HepG2 (cell line): ENCODE results near the gene ZNF157. TPM values are rescaled to one million over a fixed set of nuclear protein-coding genes. Genes with fewer than 3 reads are reported as not detected.

ENCODE experiments used
- ATAC-seq: fragments of 200-7000 bp; cut with Tn5 transposase; 3 replicates; pipeline ENCODE4 v1.9.1; 2020; ENCODE audit warnings: mild to moderate bottlenecking, moderate library complexity
- BruUV-seq: library from RNA; stranded (reverse); fragments of 400-500 nt; replicated peaks from 2 replicates; lab custom pipeline; 2021; lab: Mats Ljungman, UMichigan
- CTCF ChIA-PET: fragments of 300-600 bp; formaldehyde crosslinking; extraction: SDS; loops from one replicate; lab custom pipeline; 2021; ENCODE audit warnings: low total read pairs, inconsistent platforms, low intra/inter-chr PET ratio; lab: Yijun Ruan, JAX
- POLR2A ChIA-PET: fragments of 350-600 bp; sonication (Branson Sonifier 250); formaldehyde crosslinking; loops from one replicate; lab custom pipeline; 2020; ENCODE audit warnings: antibody characterized with exemption, inconsistent platforms; lab: Yijun Ruan, JAX
- DNase-seq: peaks from one replicate; pipeline ENCODE4 v3.0.0-alpha.2; 2015; ENCODE audit warnings: low spot score
- FAIRE-seq: peaks from 3 replicates; lab custom pipeline; 2011; peaks lifted over from hg19 to GRCh38; lab: Jason Lieb, UNC
- H2AFZ ChIP-seq: one replicate; pipeline ENCODE4 v1.6.1; 2011; ENCODE audit warnings: low read length, inconsistent platforms
- H3K27ac ChIP-seq: fragments of 300-600 bp; 3 replicates; pipeline ENCODE4 v1.8.0; 2011; ENCODE audit warnings: mixed run types, mild to moderate bottlenecking, mixed read lengths, low read length, inconsistent platforms; ENCODE audit not compliant: insufficient read depth; ENCODE audit errors: extremely low read length
- H3K27me3 ChIP-seq, 2 experiments: fragments of 200-600 bp in 1 of 2; 2 replicates in 1 of 2; 3 replicates in 1 of 2; pipeline versions ENCODE4 v1.6.0 to v1.8.0; 2011; ENCODE audit warnings: low read length in 2 of 2, mild to moderate bottlenecking in 2 of 2, moderate library complexity in 2 of 2, inconsistent platforms in 1 of 2; ENCODE audit not compliant: insufficient read depth in 2 of 2, control insufficient read depth in 1 of 2
- H3K36me3 ChIP-seq, 2 experiments: fragments of 200-600 bp in 1 of 2; replicated peaks in 1 of 2; 2 replicates in 1 of 2; 3 replicates in 1 of 2; pipeline versions ENCODE4 v1.5.1 to v1.8.0; 2011; ENCODE audit warnings: low read length in 2 of 2, inconsistent platforms in 1 of 2; ENCODE audit not compliant: insufficient read depth in 2 of 2, control insufficient read depth in 1 of 2
- H3K4me1 ChIP-seq: 2 replicates; pipeline ENCODE4 v1.5.1; 2012; ENCODE audit warnings: low read length, inconsistent platforms; ENCODE audit not compliant: insufficient read depth
- H3K4me2 ChIP-seq: 2 replicates; pipeline ENCODE4 v1.6.0; 2011; ENCODE audit warnings: low read depth, low read length, inconsistent platforms
- H3K4me3 ChIP-seq, 3 experiments: fragments of 200-600 bp in 1 of 3; sonication (generic), shearing (Covaris generic) in 1 of 3; replicated peaks in 1 of 3; 2 replicates each; pipeline ENCODE4 v1.5.1; 2011 to 2016; ENCODE audit warnings: low read length in 3 of 3, inconsistent platforms in 2 of 3, low read depth in 2 of 3, mild to moderate bottlenecking in 2 of 3, control low read depth in 1 of 3, mixed read lengths in 1 of 3; ENCODE audit not compliant: insufficient read depth in 1 of 3
- H3K79me2 ChIP-seq: one replicate; pipeline ENCODE4 v1.6.1; 2011; ENCODE audit warnings: low read length, inconsistent platforms; ENCODE audit not compliant: insufficient read depth
- H3K9ac ChIP-seq: 2 replicates; pipeline ENCODE4 v1.6.0; 2011; ENCODE audit warnings: mild to moderate bottlenecking, low read depth, low read length, inconsistent platforms; ENCODE audit not compliant: insufficient read depth
- H3K9me3 ChIP-seq: 2 replicates; pipeline ENCODE4 v1.5.1; 2012; ENCODE audit warnings: mild to moderate bottlenecking, low read length
- H4K20me1 ChIP-seq: 2 replicates; pipeline ENCODE4 v1.6.0; 2011; ENCODE audit warnings: inconsistent platforms, mild to moderate bottlenecking, low read length, moderate library complexity; ENCODE audit not compliant: insufficient read depth
- FOXP1 ChIP-seq, 2 experiments: fragments of 450-650 bp in 1 of 2; IDR thresholded peaks; 2 replicates each; pipeline ENCODE4 v1.6.1; 2017 to 2018; ENCODE audit warnings: antibody characterized with exemption in 1 of 2
- GATA4 ChIP-seq: sonication (generic); IDR thresholded peaks from 2 replicates; pipeline ENCODE4 v1.6.1; 2016; ENCODE audit warnings: antibody characterized with exemption, low read depth, borderline replicate concordance
- MIER2 ChIP-seq: IDR thresholded peaks from 2 replicates; pipeline ENCODE4 v1.6.1; 2016; ENCODE audit warnings: missing biosample characterization, missing genetic modification reagents
- MTA3 ChIP-seq: sonication (generic); formaldehyde crosslinking; IDR thresholded peaks from 2 replicates; pipeline ENCODE4 v1.4.0; 2020; ENCODE audit warnings: missing genetic modification reagents
- PRMT3 ChIP-seq: sonication (generic); formaldehyde crosslinking; IDR thresholded peaks from 2 replicates; pipeline ENCODE4 v1.8.1; 2022; ENCODE audit warnings: low read depth, mild to moderate bottlenecking, moderate library complexity, missing genetic modification reagents, borderline replicate concordance
- SNAI1 ChIP-seq: sonication (generic); formaldehyde crosslinking; IDR thresholded peaks from 2 replicates; pipeline ENCODE4 v1.5.0; 2020; ENCODE audit warnings: mild to moderate bottlenecking, missing genetic modification reagents, borderline replicate concordance
- TBX2 ChIP-seq: sonication (generic); formaldehyde crosslinking; IDR thresholded peaks from 2 replicates; pipeline ENCODE4 v1.5.0; 2020; ENCODE audit warnings: missing genetic modification reagents, mild to moderate bottlenecking, borderline replicate concordance
- U2AF1 ChIP-seq: fragments of 200-400 bp; formaldehyde crosslinking; optimal IDR thresholded peaks from 2 replicates; pipeline ENCODE3; 2017; ENCODE audit warnings: mild to moderate bottlenecking, low read depth, low read length
- ZBTB21 ChIP-seq: sonication (generic); formaldehyde crosslinking; IDR thresholded peaks from 2 replicates; pipeline ENCODE4 v1.4.0; 2020; ENCODE audit warnings: missing genetic modification reagents
- ZFX ChIP-seq: sonication (generic); formaldehyde crosslinking; IDR thresholded peaks from 2 replicates; pipeline ENCODE4 v1.4.0; 2020; ENCODE audit warnings: mild to moderate bottlenecking, low read depth, missing genetic modification reagents, moderate library complexity
- ZNF180 ChIP-seq: sonication (generic); formaldehyde crosslinking; IDR thresholded peaks from 2 replicates; pipeline ENCODE4 v1.4.0; 2020; ENCODE audit warnings: low read depth, missing genetic modification reagents, borderline replicate concordance
- ZNF207 ChIP-seq: fragments of 450-650 bp; IDR thresholded peaks from 2 replicates; pipeline ENCODE4 v1.6.1; 2016; ENCODE audit warnings: antibody characterized with exemption, borderline replicate concordance
- ZNF746 ChIP-seq: sonication (generic); formaldehyde crosslinking; IDR thresholded peaks from 2 replicates; pipeline ENCODE4 v1.8.0; 2022; ENCODE audit warnings: mild to moderate bottlenecking, missing genetic modification reagents
- WGBS: methylation state at CpG from one replicate; pipeline ENCODE4 v1.1.6; 2017; ENCODE audit warnings: low lambda C conversion rate; 5-methylcytosine and 5-hydroxymethylcytosine counted together
- in situ Hi-C: cut with HindIII; loops from 2 replicates; pipeline ENCODE4 v1.10.0; 2017; ENCODE audit warnings: low pct_unique_long_range_greater_than_20kb; ENCODE audit not compliant: extremely low pct_ligation_motif_present
- intact Hi-C: fragments of 100-400 bp; cut with micrococcal nuclease; formaldehyde crosslinking; loops from one replicate; pipeline ENCODE4 v1.10.0; 2022; ENCODE audit not compliant: unreplicated experiment
- polyA plus RNA-seq, 8 experiments: library from polyadenylated mRNA; depleted of rRNA in 3 of 8; stranded (reverse) in 7 of 8; unstranded in 1 of 8; fragments of >200 nt; fragmentation: Illumina TruSeq in 4 of 8; extraction: Trizol in 4 of 8; gene quantifications; 2 replicates each; pipeline versions ENCODE4 v1.2.1 to v1.2.3, GENCODE V29; 2011 to 2016; ENCODE audit warnings: low read depth in 4 of 8, missing spikeins in 1 of 8, mixed read lengths in 1 of 8; ENCODE audit not compliant: insufficient read depth in 1 of 8
- total RNA-seq, 5 experiments: library from RNA; depleted of rRNA; stranded (reverse); fragments of >200 nt; fragmentation: Illumina TruSeq; extraction: Trizol; gene quantifications; 2 replicates each; pipeline ENCODE4 v1.2.3, GENCODE V29; 2016; ENCODE audit warnings: low read depth in 1 of 5
- TF ChIP-seq, protein P1 (sequence below): sonication (generic); formaldehyde crosslinking; IDR thresholded peaks from 2 replicates; pipeline ENCODE4 v1.4.0; 2020; ENCODE audit warnings: missing genetic modification reagents, borderline replicate concordance
- TF ChIP-seq, protein P2 (sequence below): sonication (generic); formaldehyde crosslinking; IDR thresholded peaks from 2 replicates; pipeline ENCODE4 v1.5.0; 2020; ENCODE audit warnings: mild to moderate bottlenecking, missing genetic modification reagents

Gene ZNF157
- total and polyA plus RNA-seq, 2 of the 13 experiments (the other 11 are each of a cell fraction or from before 2014, with no cell fraction given): not detected

DNA sequence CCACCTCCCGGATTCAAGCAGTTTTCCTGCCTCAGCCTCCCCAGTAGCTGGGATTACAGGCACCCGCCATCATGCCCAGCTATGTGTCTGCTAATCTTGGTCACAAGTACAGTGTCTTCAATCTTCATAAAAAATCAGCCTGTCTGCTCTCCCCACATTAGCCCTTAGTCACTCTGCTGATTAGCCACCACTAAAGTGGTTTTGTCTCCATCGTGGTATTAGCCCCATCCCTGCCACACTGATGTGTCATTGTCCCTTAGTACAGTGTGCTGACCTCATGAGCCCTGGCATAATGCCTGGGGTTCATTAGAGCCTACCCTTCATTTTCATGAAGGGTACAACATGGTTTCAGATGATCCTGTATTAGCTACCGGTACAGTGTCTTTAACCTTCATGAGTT, 49.9 kb downstream of the ZNF157 start (continued):
- TF ChIP-seq, protein P1, sequence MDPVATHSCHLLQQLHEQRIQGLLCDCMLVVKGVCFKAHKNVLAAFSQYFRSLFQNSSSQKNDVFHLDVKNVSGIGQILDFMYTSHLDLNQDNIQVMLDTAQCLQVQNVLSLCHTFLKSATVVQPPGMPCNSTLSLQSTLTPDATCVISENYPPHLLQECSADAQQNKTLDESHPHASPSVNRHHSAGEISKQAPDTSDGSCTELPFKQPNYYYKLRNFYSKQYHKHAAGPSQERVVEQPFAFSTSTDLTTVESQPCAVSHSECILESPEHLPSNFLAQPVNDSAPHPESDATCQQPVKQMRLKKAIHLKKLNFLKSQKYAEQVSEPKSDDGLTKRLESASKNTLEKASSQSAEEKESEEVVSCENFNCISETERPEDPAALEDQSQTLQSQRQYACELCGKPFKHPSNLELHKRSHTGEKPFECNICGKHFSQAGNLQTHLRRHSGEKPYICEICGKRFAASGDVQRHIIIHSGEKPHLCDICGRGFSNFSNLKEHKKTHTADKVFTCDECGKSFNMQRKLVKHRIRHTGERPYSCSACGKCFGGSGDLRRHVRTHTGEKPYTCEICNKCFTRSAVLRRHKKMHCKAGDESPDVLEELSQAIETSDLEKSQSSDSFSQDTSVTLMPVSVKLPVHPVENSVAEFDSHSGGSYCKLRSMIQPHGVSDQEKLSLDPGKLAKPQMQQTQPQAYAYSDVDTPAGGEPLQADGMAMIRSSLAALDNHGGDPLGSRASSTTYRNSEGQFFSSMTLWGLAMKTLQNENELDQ (CRISPR knock-in tag): no peak
- TF ChIP-seq, protein P2, sequence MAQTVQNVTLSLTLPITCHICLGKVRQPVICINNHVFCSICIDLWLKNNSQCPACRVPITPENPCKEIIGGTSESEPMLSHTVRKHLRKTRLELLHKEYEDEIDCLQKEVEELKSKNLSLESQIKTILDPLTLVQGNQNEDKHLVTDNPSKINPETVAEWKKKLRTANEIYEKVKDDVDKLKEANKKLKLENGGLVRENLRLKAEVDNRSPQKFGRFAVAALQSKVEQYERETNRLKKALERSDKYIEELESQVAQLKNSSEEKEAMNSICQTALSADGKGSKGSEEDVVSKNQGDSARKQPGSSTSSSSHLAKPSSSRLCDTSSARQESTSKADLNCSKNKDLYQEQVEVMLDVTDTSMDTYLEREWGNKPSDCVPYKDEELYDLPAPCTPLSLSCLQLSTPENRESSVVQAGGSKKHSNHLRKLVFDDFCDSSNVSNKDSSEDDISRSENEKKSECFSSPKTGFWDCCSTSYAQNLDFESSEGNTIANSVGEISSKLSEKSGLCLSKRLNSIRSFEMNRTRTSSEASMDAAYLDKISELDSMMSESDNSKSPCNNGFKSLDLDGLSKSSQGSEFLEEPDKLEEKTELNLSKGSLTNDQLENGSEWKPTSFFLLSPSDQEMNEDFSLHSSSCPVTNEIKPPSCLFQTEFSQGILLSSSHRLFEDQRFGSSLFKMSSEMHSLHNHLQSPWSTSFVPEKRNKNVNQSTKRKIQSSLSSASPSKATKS: no peak
- TF ChIP-seq ZBTB21: no peak
- no peak for TF ChIP-seq U2AF1
- TF ChIP-seq FOXP1 (IDR thresholded peaks at IDR 0.05): no peak
- TF ChIP-seq FOXP1 (CRISPR knock-in tag; IDR thresholded peaks at IDR 0.05): no peak
- no peak for TF ChIP-seq TBX2 (CRISPR knock-in tag)
- no peak for TF ChIP-seq SNAI1 (CRISPR knock-in tag)
- no peak for TF ChIP-seq ZNF180 (CRISPR knock-in tag)

DNA sequence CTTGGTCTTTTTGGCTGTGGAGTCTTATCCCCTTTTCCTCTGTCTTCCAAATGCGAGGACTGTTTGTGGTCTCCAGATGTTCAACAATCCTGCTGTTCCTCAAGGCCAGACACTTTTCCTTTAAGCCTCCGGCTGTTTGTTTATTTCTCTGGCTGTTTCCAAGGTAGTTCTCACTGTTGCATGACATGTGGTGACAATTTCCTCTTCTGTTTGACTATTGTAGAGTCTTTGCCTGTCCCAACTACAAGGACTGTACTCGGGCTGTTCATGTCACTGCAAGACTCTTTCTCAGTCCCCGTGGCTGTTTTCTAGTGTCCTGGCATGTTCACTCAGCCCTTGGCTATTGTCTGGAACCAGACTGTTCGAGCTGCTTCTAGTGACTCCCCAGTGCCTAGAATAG, 50.6 kb downstream of the ZNF157 start:
- in situ Hi-C loops: no loop called here
- H3K4me2 ChIP-seq: no peak overlapping the region
- FAIRE-seq: no peak
- no peak overlapping the region for H3K4me3 ChIP-seq
- H3K9ac ChIP-seq: no peak overlapping the region
- CTCF ChIA-PET: no interaction called here
- no peaks in the 10 kb centered on the region for H3K36me3 ChIP-seq
- DNase-seq: no peak
- H3K4me1 ChIP-seq: no peaks in the 10 kb centered on the region
- no TSS peak for BruUV-seq
- H4K20me1 ChIP-seq: no peaks in the 10 kb centered on the region
- TF ChIP-seq ZNF207: no peak
- TF ChIP-seq PRMT3: no peak
- no peak for TF ChIP-seq ZFX (CRISPR knock-in tag)
- TF ChIP-seq MIER2: no peak
- no peak for TF ChIP-seq ZNF746
- no peak for TF ChIP-seq GATA4
- TF ChIP-seq MTA3: no peak
- H3K79me2 ChIP-seq: no peaks in the 10 kb centered on the region
- no peak overlapping the region for H2AFZ ChIP-seq
- no peak for ATAC-seq
- H3K27ac ChIP-seq: no peak overlapping the region
- no peaks in the 10 kb centered on the region for H3K27me3 ChIP-seq
- intact Hi-C loops: no loop called here
- WGBS: 15% methylated on average over 5 of the region's 5 CpGs
- no peaks in the 10 kb centered on the region for H3K9me3 ChIP-seq
- POLR2A ChIA-PET: no interaction called here
